Fibroblast of upper back skin (primary cell): Measurements from ENCODE around the gene MPZL1.

Source experiments
- DNase-seq: peaks from one replicate; pipeline ENCODE4 v3.0.0-alpha.2; 2013

The MPZL1 gene

GRCh38 chr1:167721617-167722151 lies at the start of gene MPZL1:
MPZL1 (plus strand) TSS chr1:167721982; CDS start chr1:167722152, 170 bp downstream.
- peak; percentile 93 for DNase-seq

GRCh38 chr1:167672831-167673230 lies 49.0 kb upstream of the MPZL1 start:
- no peak for DNase-seq

GRCh38 chr1:167673265-167673664 lies 48.5 kb upstream of the MPZL1 start:
- DNase-seq: no peak

- DNase-seq: no peak
These were observed 47.6 kb upstream of the MPZL1 start for GRCh38 chr1:167674156-167674555.

- no peak for DNase-seq
These were observed 46.3 kb upstream of the MPZL1 start for GRCh38 chr1:167675440-167675839.

GRCh38 chr1:167676205-167676915 lies 45.4 kb upstream of the MPZL1 start:
- DNase-seq: no peak

- DNase-seq: no peak
These were observed 44.6 kb upstream of the MPZL1 start for GRCh38 chr1:167676916-167677848.

GRCh38 chr1:167678422-167678821 lies 43.4 kb upstream of the MPZL1 start:
- DNase-seq: no peak

- DNase-seq: no peak
These were observed 42.9 kb upstream of the MPZL1 start for GRCh38 chr1:167678838-167679237.

- no peak for DNase-seq
These were observed 42.1 kb upstream of the MPZL1 start for GRCh38 chr1:167679714-167680113.

- no peak for DNase-seq
These were observed 40.8 kb upstream of the MPZL1 start for GRCh38 chr1:167681024-167681423.

GRCh38 chr1:167681451-167682098 lies 40.2 kb upstream of the MPZL1 start:
- no peak for DNase-seq

- DNase-seq: no peak
These were observed 38.6 kb upstream of the MPZL1 start for GRCh38 chr1:167683226-167683625.

- DNase-seq: peak; percentile 50
These were observed 37.9 kb upstream of the MPZL1 start for GRCh38 chr1:167683641-167684502.

- DNase-seq: no peak
These were observed 35.9 kb upstream of the MPZL1 start for GRCh38 chr1:167685844-167686243.

GRCh38 chr1:167687919-167688519 lies 33.8 kb upstream of the MPZL1 start:
- peak; percentile 82 for DNase-seq

- DNase-seq: no peak
These were observed 32.2 kb upstream of the MPZL1 start for GRCh38 chr1:167689567-167689920.

- no peak for DNase-seq
These were observed 31.7 kb upstream of the MPZL1 start for GRCh38 chr1:167690053-167690452.

GRCh38 chr1:167693425-167694045 lies 28.2 kb upstream of the MPZL1 start:
- DNase-seq: no peak

- DNase-seq: no peak
These were observed 27.1 kb upstream of the MPZL1 start for GRCh38 chr1:167694691-167695090.

- no peak for DNase-seq
These were observed 26.6 kb upstream of the MPZL1 start for GRCh38 chr1:167695147-167695546.
